MCF 10A (cell line): ENCODE results near the gene EVL. TPM values are rescaled to one million over a fixed set of nuclear protein-coding genes. Genes with fewer than 3 reads are reported as not detected.

Source experiments
- BruUV-seq: library from RNA; stranded (reverse); fragments of 400-500 nt; replicated peaks from 2 replicates; lab custom pipeline; 2021; lab: Mats Ljungman, UMichigan
- CTCF ChIA-PET: fragments of 300-600 bp; sonication (Branson Sonifier 250); formaldehyde crosslinking; extraction: SDS; loops from one replicate; lab custom pipeline; 2021; ENCODE audit warnings: antibody characterized with exemption, inconsistent platforms; lab: Yijun Ruan, JAX
- POLR2A ChIA-PET: fragments of 300-600, 350-650 bp; sonication (Branson Sonifier 250); formaldehyde crosslinking; extraction: SDS; loops from one replicate; lab custom pipeline; 2020; ENCODE audit warnings: antibody characterized with exemption, inconsistent platforms; lab: Yijun Ruan, JAX
- DNase-seq: peaks from one replicate; pipeline ENCODE4 v3.0.0-alpha.2; 2018; ENCODE audit not compliant: unreplicated experiment
- H3K27ac Mint-ChIP-seq: one replicate; pipeline ENCODE4 v1.8.0; 2022; ENCODE audit warnings: mild to moderate bottlenecking, low read depth, mixed read lengths; ENCODE audit not compliant: unreplicated experiment
- H3K27me3 Mint-ChIP-seq: one replicate; pipeline ENCODE4 v1.8.0; 2022; ENCODE audit warnings: mixed read lengths; ENCODE audit not compliant: insufficient read depth, unreplicated experiment
- H3K36me3 Mint-ChIP-seq: one replicate; pipeline ENCODE4 v1.8.0; 2022; ENCODE audit warnings: mild to moderate bottlenecking, moderate library complexity, mixed read lengths; ENCODE audit not compliant: insufficient read depth, unreplicated experiment
- H3K4me1 Mint-ChIP-seq: one replicate; pipeline ENCODE4 v1.8.0; 2022; ENCODE audit warnings: mixed read lengths; ENCODE audit not compliant: insufficient read depth, unreplicated experiment
- H3K4me3 Mint-ChIP-seq: one replicate; pipeline ENCODE4 v1.8.0; 2022; ENCODE audit warnings: mild to moderate bottlenecking, moderate library complexity, mixed read lengths; ENCODE audit not compliant: unreplicated experiment
- H3K9me3 Mint-ChIP-seq: one replicate; pipeline ENCODE4 v1.8.0; 2022; ENCODE audit warnings: mixed read lengths; ENCODE audit not compliant: unreplicated experiment
- CTCF ChIP-seq: fragments of 200-600 bp; IDR thresholded peaks from one replicate; pipeline ENCODE4 v1.8.0; 2022; ENCODE audit warnings: antibody characterized with exemption, mild to moderate bottlenecking; ENCODE audit not compliant: unreplicated experiment
- intact Hi-C: fragments of 100-400 bp; cut with micrococcal nuclease; formaldehyde crosslinking; loops from 2 replicates; pipeline ENCODE4 v1.14.1; 2022
- total RNA-seq: library from RNA; stranded (reverse); gene quantifications from 2 replicates; pipeline ENCODE4 v1.2.3, GENCODE V29; 2022

Gene EVL
- total RNA-seq, 1 experiment from 2014 or later = 55.4 TPM

DNA sequence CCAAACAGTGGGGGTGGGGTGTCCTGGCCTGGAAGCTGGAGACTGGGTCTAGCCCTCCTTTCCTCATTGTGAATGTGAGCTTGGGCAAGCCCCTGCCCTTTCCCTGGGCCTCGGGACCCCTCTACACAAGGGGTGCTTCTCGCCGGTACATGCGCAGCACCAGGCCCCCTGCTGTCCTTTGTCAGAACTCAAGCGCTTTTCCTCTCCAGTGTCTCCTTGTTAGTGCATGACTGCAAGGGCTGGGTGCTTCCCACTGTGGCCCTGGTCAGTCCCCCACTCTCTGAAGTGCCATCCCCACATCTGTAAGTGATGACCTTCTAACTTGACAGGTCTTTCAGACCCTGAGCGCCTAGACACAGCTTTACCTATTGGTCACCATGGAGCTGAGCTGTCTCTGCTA, 50.0 kb downstream of the EVL start:
- Mint-ChIP-seq H3K27ac (no peak overlapping the region), H3K4me3 (no peak overlapping the region), H3K36me3 (peaks cover 7% of the 10 kb centered on the region), H3K9me3 (no peaks in the 10 kb centered on the region), H3K27me3 (no peaks in the 10 kb centered on the region), H3K4me1 (no peaks in the 10 kb centered on the region)
- POLR2A ChIA-PET = no interaction called here
- no peak for DNase-seq
- CTCF ChIA-PET = interaction anchor here (0.8 to 1.1 kb wide), 3 partner anchors 36 to 132 kb away, joined by 3 to 4 read pairs (median 3); no protein-coding TSS in a partner anchor
- TF ChIP-seq CTCF = no peak
- no TSS peak for BruUV-seq
- intact Hi-C loops = no loop called here

DNA sequence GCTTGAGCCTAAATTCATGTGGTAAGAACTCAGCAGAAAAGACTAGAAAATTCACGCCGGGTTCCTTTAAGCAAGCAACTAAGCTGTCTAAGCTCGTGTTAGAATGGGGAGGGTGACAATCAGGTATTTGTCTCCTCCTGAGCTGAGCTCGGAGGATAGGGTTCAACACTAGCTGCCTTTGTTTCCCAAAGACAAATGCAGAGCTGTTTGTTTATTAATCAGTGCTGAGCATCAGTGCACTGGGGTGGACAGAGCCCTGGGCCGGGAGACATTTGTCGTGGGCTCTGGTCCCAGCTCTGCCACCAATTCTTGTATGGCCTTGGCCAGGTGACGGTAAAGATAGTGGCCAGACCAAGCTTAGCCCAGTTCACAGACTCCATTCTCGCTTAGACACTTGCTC, 50.5 kb downstream of the EVL start:
- intact Hi-C loops = no loop called here
- no peaks in the 10 kb centered on the region for H3K9me3 Mint-ChIP-seq
- BruUV-seq = no TSS peak
- H3K27me3 Mint-ChIP-seq = no peaks in the 10 kb centered on the region
- POLR2A ChIA-PET = no interaction called here
- peaks cover 8% of the 10 kb centered on the region for H3K36me3 Mint-ChIP-seq
- DNase-seq = no peak
- no peak for TF ChIP-seq CTCF
- CTCF ChIA-PET = interaction anchor here (0.8 to 1.1 kb wide), 4 partner anchors 35 to 133 kb away, joined by 3 to 4 read pairs (median 3); no protein-coding TSS in a partner anchor
- no peak overlapping the region for H3K4me3 Mint-ChIP-seq
- no peak overlapping the region for H3K27ac Mint-ChIP-seq
- no peaks in the 10 kb centered on the region for H3K4me1 Mint-ChIP-seq

- no peak overlapping the region for H3K27ac Mint-ChIP-seq
- no peak for TF ChIP-seq CTCF
- no peaks in the 10 kb centered on the region for H3K9me3 Mint-ChIP-seq
- H3K36me3 Mint-ChIP-seq = peaks cover 8% of the 10 kb centered on the region
- ChIA-PET POLR2A (interaction anchor here (0.7 kb wide), 1 partner anchor 15 kb away, joined by 3 read pairs; no protein-coding TSS in a partner anchor), CTCF (interaction anchor here (0.7 to 2.8 kb wide), 6 partner anchors 8 to 1088 kb away, joined by 3 to 18 read pairs (median 3); no protein-coding TSS in a partner anchor)
- intact Hi-C loops = no loop called here
- no peaks in the 10 kb centered on the region for H3K4me1 Mint-ChIP-seq
- no peak for DNase-seq
- H3K4me3 Mint-ChIP-seq = no peak overlapping the region
- BruUV-seq = no TSS peak
- H3K27me3 Mint-ChIP-seq = no peaks in the 10 kb centered on the region
Measured at GRCh38 chr14:100116134-100116533, 50.9 kb downstream of the EVL start.

DNA sequence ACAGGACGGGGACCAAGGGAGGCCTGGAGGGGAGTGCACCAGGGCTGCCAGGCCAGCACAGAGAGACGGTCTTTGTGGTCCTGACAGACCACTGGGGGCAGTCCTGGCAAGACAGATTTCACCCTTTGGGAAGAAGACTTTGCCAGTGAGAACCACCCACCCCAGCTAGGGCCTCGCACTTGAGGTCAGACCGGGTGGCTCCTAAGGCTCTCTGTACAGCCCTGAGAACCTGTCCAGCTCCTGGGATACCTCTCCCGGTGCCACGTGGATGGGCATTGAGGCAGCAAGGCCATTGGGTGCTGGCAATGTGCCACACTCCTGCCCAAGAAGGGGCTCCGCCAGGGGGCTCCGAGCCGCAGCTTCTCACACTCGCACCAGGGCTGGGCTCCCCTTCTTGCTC, 51.8 kb downstream of the EVL start:
- peak overlapping the region; percentile 16 for H3K27ac Mint-ChIP-seq
- POLR2A ChIA-PET = interaction anchor here (0.7 kb wide), 1 partner anchor 14 kb away, joined by 3 read pairs; no protein-coding TSS in a partner anchor
- intact Hi-C loops = no loop called here
- no peaks in the 10 kb centered on the region for H3K27me3 Mint-ChIP-seq
- CTCF ChIA-PET = interaction anchor here (0.7 to 2.8 kb wide), 4 partner anchors 9 to 1087 kb away, joined by 3 to 18 read pairs (median 3); no protein-coding TSS in a partner anchor
- H3K4me1 Mint-ChIP-seq = no peaks in the 10 kb centered on the region
- no peak for TF ChIP-seq CTCF
- no peaks in the 10 kb centered on the region for H3K9me3 Mint-ChIP-seq
- no TSS peak for BruUV-seq
- H3K36me3 Mint-ChIP-seq = peaks cover 15% of the 10 kb centered on the region
- H3K4me3 Mint-ChIP-seq = no peak overlapping the region
- no peak for DNase-seq
